Measurements from ENCODE around the gene NKAIN2. TPM values are rescaled to one million over a fixed set of nuclear protein-coding genes. Genes with fewer than 3 reads are reported as not detected.

Gene NKAIN2
- total RNA-seq, 1 experiment from 2014 or later, result not detected

DNA sequence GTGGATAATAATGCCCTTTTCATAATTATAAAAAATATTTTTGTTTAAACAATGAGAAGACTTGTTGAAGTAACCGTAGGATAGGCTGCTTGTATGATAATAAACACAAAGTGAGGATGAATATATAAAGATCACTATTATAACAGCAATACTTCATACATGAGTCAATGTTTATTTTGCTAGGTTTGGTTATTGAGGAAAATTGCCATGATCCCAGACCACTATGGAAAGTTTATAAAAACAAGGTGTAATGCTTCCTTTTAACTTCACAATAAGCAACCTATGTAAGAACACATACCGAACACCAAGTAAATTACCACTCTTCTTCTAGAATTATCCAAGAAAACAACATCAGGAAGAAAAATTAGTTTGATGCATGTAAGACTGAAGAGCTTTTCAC lies 663.3 kb downstream of the NKAIN2 start (continued):
- TF ChIP-seq, protein P1, sequence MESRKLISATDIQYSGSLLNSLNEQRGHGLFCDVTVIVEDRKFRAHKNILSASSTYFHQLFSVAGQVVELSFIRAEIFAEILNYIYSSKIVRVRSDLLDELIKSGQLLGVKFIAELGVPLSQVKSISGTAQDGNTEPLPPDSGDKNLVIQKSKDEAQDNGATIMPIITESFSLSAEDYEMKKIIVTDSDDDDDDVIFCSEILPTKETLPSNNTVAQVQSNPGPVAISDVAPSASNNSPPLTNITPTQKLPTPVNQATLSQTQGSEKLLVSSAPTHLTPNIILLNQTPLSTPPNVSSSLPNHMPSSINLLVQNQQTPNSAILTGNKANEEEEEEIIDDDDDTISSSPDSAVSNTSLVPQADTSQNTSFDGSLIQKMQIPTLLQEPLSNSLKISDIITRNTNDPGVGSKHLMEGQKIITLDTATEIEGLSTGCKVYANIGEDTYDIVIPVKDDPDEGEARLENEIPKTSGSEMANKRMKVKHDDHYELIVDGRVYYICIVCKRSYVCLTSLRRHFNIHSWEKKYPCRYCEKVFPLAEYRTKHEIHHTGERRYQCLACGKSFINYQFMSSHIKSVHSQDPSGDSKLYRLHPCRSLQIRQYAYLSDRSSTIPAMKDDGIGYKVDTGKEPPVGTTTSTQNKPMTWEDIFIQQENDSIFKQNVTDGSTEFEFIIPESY (IDR thresholded peaks at IDR 0.05; ENCODE audit: extremely low read depth, insufficient replicate concordance, low read length), result no peak
- TF ChIP-seq JUND (IDR thresholded peaks at IDR 0.05) (no peak), SRF (IDR thresholded peaks at IDR 0.05; ENCODE audit: low read depth) (no peak), POLR2A (IDR thresholded peaks at IDR 0.05; ENCODE audit: borderline replicate concordance, extremely low read depth, insufficient read depth, insufficient read length) (no peak)

DNA sequence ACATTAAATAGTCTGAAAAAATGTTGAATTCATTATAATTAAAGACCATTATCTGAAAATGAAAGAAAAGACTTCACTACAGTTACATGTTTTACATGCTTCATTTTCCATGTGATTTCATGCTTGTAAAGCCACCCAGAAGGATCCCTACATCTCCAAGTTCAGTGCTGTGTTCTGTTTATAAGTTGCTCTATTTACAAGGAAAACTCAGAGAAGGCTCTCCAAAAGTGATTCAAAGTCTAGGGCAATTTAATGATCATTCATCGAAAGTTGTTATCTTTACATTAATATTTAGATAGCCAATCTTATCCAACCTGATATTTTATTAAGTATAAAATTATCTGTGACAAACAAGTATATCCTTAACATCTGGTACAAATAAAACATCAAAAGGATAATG lies 663.7 kb downstream of the NKAIN2 start:
- Histone ChIP-seq H4K20me1 (ENCODE audit: insufficient read depth) (no peaks in the 10 kb centered on the region), H3K4me1 (ENCODE audit: control insufficient read depth in 1 of 2, insufficient read depth in 2 of 2, low read length in 2 of 2) (no peaks in the 10 kb centered on the region), H3K27me3 (ENCODE audit: insufficient read depth, low read length) (no peaks in the 10 kb centered on the region), H3K9ac (ENCODE audit: low read length) (no peak overlapping the region), H3K4me3 (replicated peaks in 1 of 2; ENCODE audit: low read depth in 1 of 2, low read length in 2 of 2) (no peak overlapping the region), H3K27ac (ENCODE audit: low read depth, low read length) (no peak overlapping the region), H3K36me3 (ENCODE audit: control insufficient read depth in 1 of 2, insufficient read depth in 2 of 2, low read length in 2 of 2) (no peaks in the 10 kb centered on the region), H3K79me2 (ENCODE audit: insufficient read depth, low read length) (no peaks in the 10 kb centered on the region), H3K9me2 (ENCODE audit: insufficient read depth) (no peaks in the 10 kb centered on the region), H3K4me2 (ENCODE audit: low read length) (no peak overlapping the region), H2AFZ (ENCODE audit: low read depth, low read length, poor library complexity, severe bottlenecking) (no peak overlapping the region), H3K9me3 (ENCODE audit: control insufficient read depth in 1 of 2, insufficient read depth in 1 of 2, low read depth in 1 of 2, low read length in 2 of 2) (no peaks in the 10 kb centered on the region)
- RAD21 ChIA-PET (ENCODE audit: low non-redundant PET in 1 of 2, low total read pairs in 2 of 2, uncharacterized antibody in 2 of 2, unreplicated experiment in 2 of 2), result no interaction called here
- BruUV-seq (replicated peaks), result no TSS peak
- POLR2A ChIA-PET, result no interaction called here
- intact Hi-C loops (cut with micrococcal nuclease), result no loop called here
- ATAC-seq, result no peak
- CTCF ChIA-PET, result no interaction called here
- TF ChIP-seq FOSL1 (IDR thresholded peaks at IDR 0.05; ENCODE audit: low read depth) (no peak), ZNF274 (IDR thresholded peaks at IDR 0.05; ENCODE audit: low read depth, low read length) (no peak), ZFX (IDR thresholded peaks at IDR 0.05) (no peak), EZH2phosphoT487 (IDR thresholded peaks at IDR 0.05; ENCODE audit: borderline replicate concordance) (no peak)
- TF ChIP-seq, protein P2, sequence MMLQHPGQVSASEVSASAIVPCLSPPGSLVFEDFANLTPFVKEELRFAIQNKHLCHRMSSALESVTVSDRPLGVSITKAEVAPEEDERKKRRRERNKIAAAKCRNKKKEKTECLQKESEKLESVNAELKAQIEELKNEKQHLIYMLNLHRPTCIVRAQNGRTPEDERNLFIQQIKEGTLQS (IDR thresholded peaks at IDR 0.05), result no peak
- no peak for DNase-seq (ENCODE audit: low read depth, low spot score)
